T47D (cell line): ENCODE measurements around the gene RNF135.
"Not testable (repeated sequence)": the region's sequence is repeated elsewhere in the genome, so short reads cannot be mapped to it uniquely, and the experiment has no call there.

Source experiments
- DNase-seq, 2 experiments: peaks; one replicate each; pipeline versions ENCODE4 v3.0.0 to v3.0.0-alpha.2; 2011 to 2012; ENCODE audit warnings: low read depth in 1 of 2, low spot score in 1 of 2
- JUND ChIP-seq: IDR thresholded peaks from 2 replicates; pipeline ENCODE4 v1.6.1; 2012; ENCODE audit warnings: low read depth
- in situ Hi-C: cut with HindIII; loops from 2 replicates; pipeline ENCODE4 v1.10.0; 2016; ENCODE audit warnings: low sequenced_read_pairs, low pct_unique_long_range_greater_than_20kb

Gene RNF135

GRCh38 chr17:30992551-30992950 lies 21.7 kb downstream of the RNF135 start:
- in situ Hi-C loops, result no loop called here
- no peak for TF ChIP-seq JUND
- DNase-seq, result no peak

GRCh38 chr17:30995347-30995746 lies 24.5 kb downstream of the RNF135 start:
- no peak for DNase-seq
- no peak for TF ChIP-seq JUND
- in situ Hi-C loops, result no loop called here

GRCh38 chr17:30996486-30996885 lies 25.6 kb downstream of the RNF135 start:
- no peak for DNase-seq
- in situ Hi-C loops, result no loop called here
- no peak for TF ChIP-seq JUND

GRCh38 chr17:30997270-30997669 lies 26.4 kb downstream of the RNF135 start:
- DNase-seq, result no peak
- no peak for TF ChIP-seq JUND
- in situ Hi-C loops, result no loop called here

- TF ChIP-seq JUND, result no peak
- no peak for DNase-seq
Observed at GRCh38 chr17:30997842-30998241, 27.0 kb downstream of the RNF135 start.

GRCh38 chr17:31002047-31002446 lies 31.2 kb downstream of the RNF135 start:
- DNase-seq, result no peak
- TF ChIP-seq JUND, result no peak
- in situ Hi-C loops, result no loop called here

More at GRCh38 chr17:30997842-30998241, 27.0 kb downstream of the RNF135 start:
- in situ Hi-C loops, result no loop called here

- no peak for DNase-seq
- in situ Hi-C loops, result no loop called here
- no peak for TF ChIP-seq JUND
Observed at GRCh38 chr17:31003225-31003866, 32.5 kb downstream of the RNF135 start.

- in situ Hi-C loops, result no loop called here
- no peak for DNase-seq
- TF ChIP-seq JUND, result no peak
Observed at GRCh38 chr17:31004160-31004559, 33.3 kb downstream of the RNF135 start.

- no peak for DNase-seq
- TF ChIP-seq JUND, result no peak
- in situ Hi-C loops, result no loop called here
Observed at GRCh38 chr17:31007695-31008373, 37.0 kb downstream of the RNF135 start.

GRCh38 chr17:31008374-31009041 lies 37.7 kb downstream of the RNF135 start:
- peak; percentile 32 to 67 for DNase-seq
- no peak for TF ChIP-seq JUND
- in situ Hi-C loops, result no loop called here

GRCh38 chr17:31009042-31009702 lies 38.3 kb downstream of the RNF135 start:
- in situ Hi-C loops, result not testable (repeated sequence)
- peak; percentile 38 to 52 for DNase-seq

- in situ Hi-C loops, result not testable (repeated sequence)
Observed at GRCh38 chr17:31010014-31010413, 39.2 kb downstream of the RNF135 start.

GRCh38 chr17:31013844-31014243 lies 43.0 kb downstream of the RNF135 start:
- no peak for DNase-seq
- in situ Hi-C loops, result no loop called here
- TF ChIP-seq JUND, result no peak

More at GRCh38 chr17:31010014-31010413, 39.2 kb downstream of the RNF135 start:
- not testable (repeated sequence) for DNase-seq
